ENCODE measurements around the gene LGALS12.

DNA sequence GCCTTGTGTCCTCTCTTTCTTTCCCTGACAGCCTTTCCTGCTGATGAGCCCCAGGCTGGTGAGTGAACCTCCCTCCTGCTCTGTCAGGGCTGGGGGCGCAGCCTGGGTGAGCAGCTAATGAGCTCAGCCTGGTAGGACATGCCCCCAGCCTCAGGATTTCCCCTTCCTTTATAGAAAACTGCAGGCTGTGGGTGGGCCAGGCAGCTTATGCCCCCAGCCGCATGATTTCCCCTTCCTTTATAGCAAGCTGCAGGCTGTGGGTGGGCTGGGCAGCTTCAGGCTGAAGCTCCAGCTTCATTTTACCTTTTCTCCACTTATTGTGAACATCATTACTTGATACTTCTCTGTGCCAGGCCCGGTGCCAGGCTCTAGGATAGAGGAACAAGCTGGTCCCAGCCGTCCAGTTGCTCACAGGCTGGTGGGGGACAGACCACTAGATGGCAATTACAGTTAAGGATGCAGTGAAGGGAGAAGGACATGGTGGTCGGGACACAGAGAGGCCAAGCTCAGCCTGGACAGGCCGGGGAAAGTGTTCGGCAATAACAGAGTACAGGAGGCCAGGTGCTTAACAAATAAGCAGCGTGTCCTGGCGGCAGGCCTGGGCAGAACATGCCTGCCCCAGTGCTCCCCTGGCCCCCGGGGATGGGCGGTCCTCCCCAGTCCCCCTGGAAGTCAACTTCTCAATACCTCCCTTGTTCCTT is 5.3 kb downstream of the LGALS12 start:
- TF ChIP-seq, protein P1, sequence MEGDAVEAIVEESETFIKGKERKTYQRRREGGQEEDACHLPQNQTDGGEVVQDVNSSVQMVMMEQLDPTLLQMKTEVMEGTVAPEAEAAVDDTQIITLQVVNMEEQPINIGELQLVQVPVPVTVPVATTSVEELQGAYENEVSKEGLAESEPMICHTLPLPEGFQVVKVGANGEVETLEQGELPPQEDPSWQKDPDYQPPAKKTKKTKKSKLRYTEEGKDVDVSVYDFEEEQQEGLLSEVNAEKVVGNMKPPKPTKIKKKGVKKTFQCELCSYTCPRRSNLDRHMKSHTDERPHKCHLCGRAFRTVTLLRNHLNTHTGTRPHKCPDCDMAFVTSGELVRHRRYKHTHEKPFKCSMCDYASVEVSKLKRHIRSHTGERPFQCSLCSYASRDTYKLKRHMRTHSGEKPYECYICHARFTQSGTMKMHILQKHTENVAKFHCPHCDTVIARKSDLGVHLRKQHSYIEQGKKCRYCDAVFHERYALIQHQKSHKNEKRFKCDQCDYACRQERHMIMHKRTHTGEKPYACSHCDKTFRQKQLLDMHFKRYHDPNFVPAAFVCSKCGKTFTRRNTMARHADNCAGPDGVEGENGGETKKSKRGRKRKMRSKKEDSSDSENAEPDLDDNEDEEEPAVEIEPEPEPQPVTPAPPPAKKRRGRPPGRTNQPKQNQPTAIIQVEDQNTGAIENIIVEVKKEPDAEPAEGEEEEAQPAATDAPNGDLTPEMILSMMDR (conservative IDR thresholded peaks at IDR 0.05 in 1 of 2, IDR thresholded peaks at IDR 0.05 in 1 of 2; ENCODE audit: low read depth in 1 of 2, low read length in 2 of 2), result no peak
- no peak for TF ChIP-seq EZH2 (IDR thresholded peaks at IDR 0.05; ENCODE audit: low read length, missing control alignments)

Data from fibroblast of lung (primary cell).